H9 (cell line): ENCODE results near the gene PES1. TPM values are rescaled to one million over a fixed set of nuclear protein-coding genes. Genes with fewer than 3 reads are reported as not detected.

Experiments used
- DNase-seq: peaks from one replicate; pipeline ENCODE4 v3.0.0-alpha.2; 2017
- H2AFZ ChIP-seq: one replicate; pipeline ENCODE4 v1.6.1; 2013; ENCODE audit warnings: mild to moderate bottlenecking, low read length, control low read depth, moderate library complexity
- H2AK5ac ChIP-seq: 2 replicates; pipeline ENCODE4 v1.6.1; 2013; ENCODE audit warnings: low read length, control low read depth, mixed read lengths; ENCODE audit not compliant: insufficient read length
- H2BK120ac ChIP-seq: one replicate; pipeline ENCODE4 v1.6.1; 2013; ENCODE audit warnings: low read depth, mild to moderate bottlenecking, low read length, control low read depth, inconsistent platforms; ENCODE audit not compliant: poor library complexity, severe bottlenecking
- H2BK12ac ChIP-seq: 2 replicates; pipeline ENCODE4 v1.6.1; 2013; ENCODE audit warnings: low read length, control low read depth, mixed read lengths, low read depth; ENCODE audit not compliant: insufficient read length
- H2BK15ac ChIP-seq: 2 replicates; pipeline ENCODE4 v1.6.1; 2013; ENCODE audit warnings: low read depth, low read length, control low read depth
- H2BK20ac ChIP-seq: one replicate; pipeline ENCODE4 v1.6.1; 2013; ENCODE audit warnings: low read depth, mild to moderate bottlenecking, low read length, control low read depth, inconsistent platforms; ENCODE audit not compliant: poor library complexity, severe bottlenecking
- H2BK5ac ChIP-seq: 2 replicates; pipeline ENCODE4 v1.6.1; 2013; ENCODE audit warnings: low read length, control low read depth, mixed read lengths; ENCODE audit not compliant: insufficient read length
- H3K14ac ChIP-seq: 2 replicates; pipeline ENCODE4 v1.6.1; 2013; ENCODE audit warnings: low read length, control low read depth; ENCODE audit not compliant: insufficient read depth
- H3K18ac ChIP-seq: 2 replicates; pipeline ENCODE4 v1.6.1; 2013; ENCODE audit warnings: low read depth, mild to moderate bottlenecking, mixed read lengths, low read length, control low read depth; ENCODE audit not compliant: insufficient read length
- H3K23ac ChIP-seq: 2 replicates; pipeline ENCODE4 v1.6.1; 2013; ENCODE audit warnings: low read length, control low read depth, mixed read lengths, low read depth; ENCODE audit not compliant: insufficient read length
- H3K23me2 ChIP-seq: 2 replicates; pipeline ENCODE4 v1.6.1; 2013; ENCODE audit warnings: low read depth, mild to moderate bottlenecking, mixed read lengths, low read length, control low read depth; ENCODE audit not compliant: insufficient read length, poor library complexity, severe bottlenecking
- H3K27ac ChIP-seq: 2 replicates; pipeline ENCODE4 v1.5.1; 2013; ENCODE audit warnings: low read length, control low read depth, mixed read lengths, low read depth; ENCODE audit not compliant: insufficient read length
- H3K27me3 ChIP-seq: 2 replicates; pipeline ENCODE4 v1.6.1; 2013; ENCODE audit warnings: low read length, control low read depth, inconsistent platforms; ENCODE audit not compliant: insufficient read depth
- H3K4ac ChIP-seq: 2 replicates; pipeline ENCODE4 v1.6.1; 2013; ENCODE audit warnings: low read depth, mild to moderate bottlenecking, control low read depth, inconsistent platforms, low read length, moderate library complexity
- H3K4me1 ChIP-seq: 2 replicates; pipeline ENCODE4 v1.6.1; 2013; ENCODE audit warnings: low read length, control low read depth, inconsistent platforms; ENCODE audit not compliant: insufficient read depth
- H3K4me2 ChIP-seq: 2 replicates; pipeline ENCODE4 v1.6.1; 2013; ENCODE audit warnings: low read length, control low read depth, mixed read lengths; ENCODE audit not compliant: insufficient read length, insufficient read depth
- H3K56ac ChIP-seq: 2 replicates; pipeline ENCODE4 v1.6.1; 2013; ENCODE audit warnings: low read depth, mild to moderate bottlenecking, mixed read lengths, low read length, control low read depth; ENCODE audit not compliant: insufficient read length
- H3K79me1 ChIP-seq: 2 replicates; pipeline ENCODE4 v1.6.1; 2013; ENCODE audit warnings: low read depth, mild to moderate bottlenecking, moderate library complexity, low read length, control low read depth, inconsistent platforms; ENCODE audit not compliant: insufficient read depth, poor library complexity, severe bottlenecking
- H3K79me2 ChIP-seq: 2 replicates; pipeline ENCODE4 v1.6.1; 2013; ENCODE audit warnings: low read length, control low read depth, inconsistent platforms; ENCODE audit not compliant: insufficient read depth
- H3K9ac ChIP-seq: 2 replicates; pipeline ENCODE4 v1.6.1; 2013; ENCODE audit warnings: low read length, control low read depth, mixed read lengths; ENCODE audit not compliant: insufficient read length; ENCODE audit errors: extremely low read depth
- H3K9me3 ChIP-seq: one replicate; pipeline ENCODE4 v1.6.1; 2013; ENCODE audit warnings: low read depth, low read length, inconsistent platforms; ENCODE audit not compliant: control insufficient read depth
- H3T11ph ChIP-seq: one replicate; pipeline ENCODE4 v1.6.1; 2013; ENCODE audit warnings: mild to moderate bottlenecking, low read length, control low read depth, inconsistent platforms
- H4K20me1 ChIP-seq: one replicate; pipeline ENCODE4 v1.6.1; 2013; ENCODE audit not compliant: control insufficient read depth, insufficient read length, insufficient read depth
- H4K5ac ChIP-seq: 2 replicates; pipeline ENCODE4 v1.6.1; 2013; ENCODE audit warnings: low read depth, mild to moderate bottlenecking, mixed read lengths, low read length, control low read depth; ENCODE audit not compliant: insufficient read length
- H4K8ac ChIP-seq: replicated peaks from 2 replicates; pipeline ENCODE4 v1.6.1; 2013; ENCODE audit warnings: low read length, control low read depth, mixed read lengths, low read depth; ENCODE audit not compliant: insufficient read length
- H4K91ac ChIP-seq: 2 replicates; pipeline ENCODE4 v1.6.1; 2013; ENCODE audit warnings: low read depth, mild to moderate bottlenecking, moderate library complexity, mixed read lengths, low read length, control low read depth; ENCODE audit not compliant: insufficient read length
- H3K27ac Mint-ChIP-seq, 3 experiments: 2 replicates in 2 of 3; 3 replicates in 1 of 3; pipeline ENCODE4 v1.8.0; 2020 to 2021; ENCODE audit warnings: mixed read lengths in 3 of 3, mild to moderate bottlenecking in 1 of 3, moderate library complexity in 1 of 3
- H3K27me3 Mint-ChIP-seq: 2 replicates; pipeline ENCODE4 v1.8.0; 2021; ENCODE audit warnings: low read depth, mild to moderate bottlenecking, moderate library complexity, mixed read lengths
- H3K36me3 Mint-ChIP-seq, 3 experiments: 2 replicates in 2 of 3; 3 replicates in 1 of 3; pipeline ENCODE4 v1.8.0; 2020 to 2021; ENCODE audit warnings: low read depth in 3 of 3, mixed read lengths in 3 of 3; ENCODE audit not compliant: insufficient read depth in 1 of 3
- H3K4me1 Mint-ChIP-seq, 2 experiments: 2 replicates each; pipeline ENCODE4 v1.8.0; 2020; ENCODE audit warnings: mixed read lengths in 2 of 2
- H3K4me3 Mint-ChIP-seq, 2 experiments: 2 replicates in 1 of 2; 3 replicates in 1 of 2; pipeline ENCODE4 v1.8.0; 2020 to 2021; ENCODE audit warnings: mild to moderate bottlenecking in 2 of 2, mixed read lengths in 2 of 2, moderate library complexity in 1 of 2
- H3K9me3 Mint-ChIP-seq, 2 experiments: 2 replicates in 1 of 2; 3 replicates in 1 of 2; pipeline ENCODE4 v1.8.0; 2020; ENCODE audit warnings: mild to moderate bottlenecking in 2 of 2, mixed read lengths in 2 of 2, moderate library complexity in 1 of 2
- CTCF ChIP-seq: fragments of 200-600 bp; sonication (generic); conservative IDR thresholded peaks from 3 replicates; pipeline ENCODE4 v1.8.0; 2021; ENCODE audit warnings: antibody characterized with exemption, mild to moderate bottlenecking
- WGBS: extraction: QIAGEN DNeasy Blood & Tissue Kit; methylation state at CpG from one replicate; pipeline ENCODE4 v1.1.7; 2013; ENCODE audit warnings: missing lambda C conversion rate, low lambda C conversion rate, mixed read lengths; ENCODE audit not compliant: insufficient read length; ENCODE audit errors: extremely low coverage; 5-methylcytosine and 5-hydroxymethylcytosine counted together
- total RNA-seq: library from RNA; stranded (reverse); gene quantifications from 2 replicates; pipeline ENCODE4 v1.2.1, GENCODE V29; 2021

PES1 gene
- total RNA-seq, 1 experiment from 2014 or later = 133 TPM

- no peak overlapping the region for H4K8ac ChIP-seq
- no peak overlapping the region for H3K4ac ChIP-seq
- no peaks in the 10 kb centered on the region for H3K9me3 ChIP-seq
- no peak overlapping the region for H3K23ac ChIP-seq
- no peak overlapping the region for H3T11ph ChIP-seq
- no peak for DNase-seq
- no CpG with 5 or more reads among the region's 3 CpGs for WGBS
- H3K4me2 ChIP-seq = no peak overlapping the region
- H3K56ac ChIP-seq = no peak overlapping the region
- H3K18ac ChIP-seq = no peak overlapping the region
- H3K23me2 ChIP-seq = peaks cover 6% of the 10 kb centered on the region
- H3K27ac ChIP-seq = no peak overlapping the region
- no peak overlapping the region for H3K9ac ChIP-seq
- no peak overlapping the region for H2AK5ac ChIP-seq
- H2BK12ac ChIP-seq = no peak overlapping the region
- Mint-ChIP-seq H3K36me3 (peaks cover 32 to 66% (median 56%) of the 10 kb centered on the region in 3 experiments; a peak in 6 of 7 replicates), H3K4me3 (no peak overlapping the region; a peak in 1 of 5 replicates), H3K27me3 (no peaks in the 10 kb centered on the region), H3K27ac (no peak overlapping the region), H3K9me3 (no peaks in the 10 kb centered on the region), H3K4me1 (peaks cover 28 to 29% of the 10 kb centered on the region in 2 experiments)
- no peak overlapping the region for H2BK15ac ChIP-seq
- no peak overlapping the region for H4K5ac ChIP-seq
- H3K27me3 ChIP-seq = no peaks in the 10 kb centered on the region
- peaks cover 4% of the 10 kb centered on the region for H3K79me1 ChIP-seq
- H3K79me2 ChIP-seq = no peaks in the 10 kb centered on the region
- H2BK120ac ChIP-seq = no peak overlapping the region
- H2BK5ac ChIP-seq = no peak overlapping the region
- no peak for TF ChIP-seq CTCF
- no peak overlapping the region for H3K14ac ChIP-seq
- 0 out of 2 replicates have a peak, but pooled peaks cover 6% of the 10 kb centered on the region for H3K4me1 ChIP-seq
- H2BK20ac ChIP-seq = no peak overlapping the region
- no peak overlapping the region for H4K91ac ChIP-seq
- no peaks in the 10 kb centered on the region for H4K20me1 ChIP-seq
- no peak overlapping the region for H2AFZ ChIP-seq
These were observed 19.5 kb upstream of the PES1 start for GRCh38 chr22:30611197-30611596.
